Ovary (tissue), 9 donors: ENCODE measurements around the gene MBOAT7. TPM values are rescaled to one million over a fixed set of nuclear protein-coding genes. Genes with fewer than 3 reads are reported as not detected.

ENCODE experiments used
- DNase-seq, 5 donors: peaks; one replicate each; pipeline ENCODE4 v3.0.0-alpha.2; 2019 to 2020
- H3K27ac ChIP-seq, 2 donors: fragments of 200-600 bp; one replicate each; pipeline versions ENCODE4 v1.5.1 to v1.8.0; 2019 to 2022
- H3K27me3 ChIP-seq: fragments of 200-600 bp; one replicate; pipeline ENCODE4 v1.8.0; 2022
- H3K36me3 ChIP-seq: fragments of 200-600 bp; sonication (generic); one replicate; pipeline ENCODE4 v1.5.1; 2019
- H3K4me1 ChIP-seq: one replicate; pipeline ENCODE4 v1.8.1; 2013; ENCODE audit warnings: mild to moderate bottlenecking, moderate library complexity; ENCODE audit not compliant: insufficient read depth
- H3K4me3 ChIP-seq: fragments of 200-600 bp; sonication (generic); one replicate; pipeline ENCODE4 v1.5.1; 2017
- H3K9me3 ChIP-seq, 2 donors: fragments of 200-600 bp in 1 of 2; sonication (generic) in 1 of 2; one replicate each; pipeline versions ENCODE4 v1.5.1 to v1.8.1; 2013 to 2019; ENCODE audit warnings: mild to moderate bottlenecking in 1 of 2, moderate library complexity in 1 of 2
- CTCF ChIP-seq, 3 donors: fragments of 450-650 bp in 2 of 3; fragments of 200-600 bp in 1 of 3; IDR thresholded peaks; one replicate each; pipeline versions ENCODE4 v1.5.1 to v1.8.0; 2016 to 2022; ENCODE audit warnings: antibody characterized with exemption in 3 of 3, mild to moderate bottlenecking in 1 of 3
- EP300 ChIP-seq: sonication (generic); formaldehyde crosslinking; IDR thresholded peaks from one replicate; pipeline ENCODE4 v1.6.1; 2017; ENCODE audit warnings: antibody characterized with exemption
- POLR2A ChIP-seq: fragments of 450-650 bp; IDR thresholded peaks from one replicate; pipeline ENCODE4 v1.6.1; 2017; ENCODE audit warnings: antibody characterized with exemption, mild to moderate bottlenecking, moderate library complexity
- WGBS, 3 donors: extraction: QIAGEN DNeasy Blood & Tissue Kit in 1 of 3; methylation state at CpG; one replicate each; pipeline versions ENCODE4 v1.1.5 to v1.1.7; 2013 to 2017; 5-methylcytosine and 5-hydroxymethylcytosine counted together
- intact Hi-C, 4 donors: fragments of 100-400 bp; cut with DNase I; formaldehyde crosslinking; loops; one replicate each; pipeline versions ENCODE4 v1.11.0 to v1.15.1; 2022 to 2023
- polyA plus RNA-seq, 2 donors: library from polyadenylated mRNA; stranded (reverse); fragments of 200-250 nt in 1 of 2; fragments of 350-450 nt in 1 of 2; fragmentation: Illumina TruSeq in 1 of 2; extraction: RNeasy Lipid Tissue Mini Kit (QIAGEN cat#74804) in 1 of 2; gene quantifications; one replicate each; pipeline ENCODE4 v1.2.3, GENCODE V29; 2013 to 2014
- total RNA-seq, 7 donors: library from RNA; depleted of rRNA in 2 of 7; stranded (reverse); fragments of >200 nt in 2 of 7; fragmentation: NEBNext Ultra II Directional in 3 of 7; extraction: Animal tissue kit (Norgen Biotek cat#: 25700) in 3 of 7; gene quantifications; one replicate each; pipeline versions ENCODE4 v1.1.0 to v1.2.4, GENCODE V29; 2016 to 2023
- donor health status: DM: no; HTN: no; CAD: no; lungs with moderate emphysema.
- donor health status: DM: no; HTN: no; CAD: no.
- donor health status: Bipolar disorder and iron deficiency.
- donor health status: DM: yes; HTN: yes; CAD: no.
- donor health status: DM: no; HTN: no; CAD: no.
- donor health status: DM: yes; HTN: yes; CAD: no.

MBOAT7 gene
- total and polyA plus RNA-seq, 9 donors, result 41.0 to 105 (median 51.5) TPM

DNA sequence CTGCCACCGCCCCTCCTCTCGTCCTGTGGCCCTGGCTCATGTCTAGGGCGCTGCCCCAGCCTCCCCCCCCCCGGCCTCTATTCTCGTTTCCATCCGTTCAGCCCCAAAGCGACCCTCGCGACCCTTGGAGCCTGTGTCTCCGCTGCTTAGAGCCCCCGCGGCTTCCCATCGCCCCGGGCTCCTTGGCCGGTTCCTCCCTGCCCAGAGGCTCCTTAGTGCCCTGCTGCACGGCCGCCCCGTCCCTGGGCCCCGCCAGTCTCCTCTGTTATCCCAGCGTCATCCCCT, 61.0 kb downstream of the MBOAT7 start:
- intact Hi-C loops, result no loop called here
- no peaks in the 10 kb centered on the region for H3K4me1 ChIP-seq
- H3K9me3 ChIP-seq, result no peaks in the 10 kb centered on the region
- TF ChIP-seq POLR2A, result no peak
- H3K27me3 ChIP-seq, result no peaks in the 10 kb centered on the region
- WGBS, 3 donors, result 86 to 88% (median 88%) methylated on average over 20 of the region's 20 CpGs
- H3K4me3 ChIP-seq, result no peak overlapping the region
- DNase-seq, result no peak
- no peak overlapping the region for H3K27ac ChIP-seq
- no peaks in the 10 kb centered on the region for H3K36me3 ChIP-seq

DNA sequence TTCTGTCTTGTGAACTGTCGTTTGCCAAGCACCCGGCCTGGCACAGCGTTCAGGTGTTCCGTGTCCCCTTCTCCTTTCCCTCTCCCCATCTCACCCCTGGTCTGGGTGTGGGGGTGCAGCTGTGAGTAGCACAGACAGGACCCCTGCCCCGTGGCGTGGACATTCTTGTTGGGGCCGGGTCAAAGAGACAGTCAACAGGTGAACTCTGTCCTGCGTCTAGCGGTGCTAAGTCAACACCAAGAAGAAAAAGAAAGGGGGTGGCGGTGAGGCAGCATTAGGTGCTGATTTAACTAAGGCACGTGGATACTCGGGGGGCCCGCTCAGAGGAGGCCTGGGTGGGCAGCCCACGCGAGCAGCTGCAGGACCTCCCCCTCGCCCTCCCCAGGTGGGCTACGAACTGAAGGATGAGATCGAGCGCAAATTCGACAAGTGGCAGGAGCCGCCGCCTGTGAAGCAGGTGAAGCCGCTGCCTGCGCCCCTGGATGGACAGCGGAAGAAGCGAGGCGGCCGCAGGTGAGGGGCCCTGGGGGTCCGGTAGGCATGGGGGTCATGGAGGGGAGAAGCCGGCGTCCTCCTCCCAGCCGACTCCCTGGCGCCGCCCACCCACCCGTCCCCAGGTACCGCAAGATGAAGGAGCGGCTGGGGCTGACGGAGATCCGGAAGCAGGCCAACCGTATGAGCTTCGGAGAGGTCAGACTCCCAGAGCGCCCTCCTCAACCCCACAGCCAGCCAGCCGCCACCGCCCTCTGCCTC, 61.5 kb downstream of the MBOAT7 start:
- H3K9me3 ChIP-seq, result no peaks in the 10 kb centered on the region
- DNase-seq, result no peak
- no peak overlapping the region for H3K27ac ChIP-seq
- no peak for TF ChIP-seq POLR2A
- TF ChIP-seq CTCF (IDR thresholded peaks at IDR 0.05), result no peak
- TF ChIP-seq EP300, result no peak
- intact Hi-C loops, result no loop called here
- H3K4me1 ChIP-seq, result no peaks in the 10 kb centered on the region
- H3K4me3 ChIP-seq, result no peak overlapping the region
- no peaks in the 10 kb centered on the region for H3K27me3 ChIP-seq
- 87 to 94% (median 89%) methylated on average over 44 of the region's 44 CpGs for WGBS, 3 donors
- no peaks in the 10 kb centered on the region for H3K36me3 ChIP-seq

DNA sequence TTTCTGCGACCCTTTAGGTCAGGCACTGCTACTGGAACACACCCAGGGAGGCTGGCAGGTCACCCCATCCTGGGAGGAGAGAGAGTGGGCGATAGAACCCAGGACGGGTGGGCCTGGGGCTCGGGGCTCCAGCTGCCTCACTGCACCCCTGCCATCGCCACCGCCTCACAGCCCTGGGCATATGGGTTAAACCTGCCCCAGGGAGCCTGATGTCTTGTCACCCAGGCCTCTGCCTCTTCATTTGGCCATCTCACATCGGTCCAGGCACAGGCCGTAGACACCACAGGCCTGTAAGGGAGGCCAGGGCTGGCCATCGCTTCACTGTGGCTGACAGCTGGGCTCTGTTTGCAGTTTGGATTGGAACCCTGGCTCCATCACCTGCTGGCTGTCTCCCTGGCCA, 63.7 kb downstream of the MBOAT7 start:
- Histone ChIP-seq H3K9me3 (no peaks in the 10 kb centered on the region), H3K27me3 (no peaks in the 10 kb centered on the region), H3K4me1 (no peaks in the 10 kb centered on the region), H3K4me3 (no peak overlapping the region), H3K36me3 (no peaks in the 10 kb centered on the region), H3K27ac (no peak overlapping the region)
- intact Hi-C loops, result no loop called here
- 83 to 89% (median 86%) methylated on average over 9 of the region's 9 CpGs for WGBS, 3 donors
- TF ChIP-seq CTCF (IDR thresholded peaks at IDR 0.05) (no peak), POLR2A (no peak), EP300 (no peak)
- no peak for DNase-seq

DNA sequence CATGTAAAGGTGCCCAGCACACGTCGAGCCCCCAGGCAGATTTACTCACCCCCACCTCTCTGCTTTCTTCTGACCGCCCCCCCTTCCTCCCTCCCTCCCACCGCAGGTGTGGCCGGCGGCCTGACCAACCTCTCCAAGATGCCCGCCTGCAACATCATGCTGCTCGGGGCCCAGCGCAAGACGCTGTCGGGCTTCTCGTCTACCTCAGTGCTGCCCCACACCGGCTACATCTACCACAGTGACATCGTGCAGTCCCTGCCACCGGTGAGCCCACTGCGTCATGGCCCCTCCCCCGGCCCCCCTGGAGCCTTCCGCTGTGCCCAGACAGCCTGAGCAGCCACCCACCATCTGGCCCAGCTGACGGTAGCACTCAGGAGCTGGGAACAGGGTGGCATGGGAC, 65.0 kb downstream of the MBOAT7 start:
- intact Hi-C loops, result no loop called here
- Histone ChIP-seq H3K4me3 (no peak overlapping the region), H3K27me3 (no peaks in the 10 kb centered on the region), H3K4me1 (no peaks in the 10 kb centered on the region), H3K36me3 (no peaks in the 10 kb centered on the region), H3K27ac (no peak overlapping the region), H3K9me3 (no peaks in the 10 kb centered on the region)
- 87 to 89% (median 89%) methylated on average over 17 to 19 of the region's 19 CpGs for WGBS, 3 donors
- no peak for DNase-seq
- no peak for TF ChIP-seq CTCF (IDR thresholded peaks at IDR 0.05)

GRCh38 chr19:54123682-54124081, 65.7 kb downstream of the MBOAT7 start:
- intact Hi-C loops, result no loop called here
- no peaks in the 10 kb centered on the region for H3K27me3 ChIP-seq
- no peak overlapping the region for H3K27ac ChIP-seq
- H3K9me3 ChIP-seq, result no peaks in the 10 kb centered on the region
- 80 to 88% (median 87%) methylated on average over 14 to 17 of the region's 17 CpGs for WGBS, 3 donors
- no peaks in the 10 kb centered on the region for H3K4me1 ChIP-seq
- no peak for DNase-seq
- no peaks in the 10 kb centered on the region for H3K36me3 ChIP-seq
- no peak overlapping the region for H3K4me3 ChIP-seq
- TF ChIP-seq EP300 (no peak), POLR2A (no peak), CTCF (IDR thresholded peaks at IDR 0.05) (no peak)

Other genes starting within 250 kb of the MBOAT7 start
- under 1 TPM in 4 of 7 donors, not detected in 3; 0.03 to 0.12 (median 0.08) TPM for gene CACNG8, start 226.6 kb downstream of the MBOAT7 start, total RNA-seq
- under 1 TPM; 0.06 to 0.13 TPM for gene CACNG8, start 226.6 kb downstream of the MBOAT7 start, polyA plus RNA-seq
- gene CACNG6, start 197.9 kb downstream of the MBOAT7 start, total RNA-seq, result 1 to 10 TPM in 1 of 7 donors, under 1 TPM in 1, not detected in 5; 0.15 to 3.2 TPM
- not detected for gene CACNG6, start 197.9 kb downstream of the MBOAT7 start, polyA plus RNA-seq
- gene VSTM1, start 125.7 kb downstream of the MBOAT7 start, total RNA-seq, result not detected
- gene VSTM1, start 125.7 kb downstream of the MBOAT7 start, polyA plus RNA-seq, result not detected
- not detected for gene TARM1, start 108.2 kb downstream of the MBOAT7 start, total RNA-seq
- not detected for gene TARM1, start 108.2 kb downstream of the MBOAT7 start, polyA plus RNA-seq
- 1 to 10 TPM; 1.4 to 3.8 (median 2.1) TPM for gene OSCAR, start 88.8 kb downstream of the MBOAT7 start, total RNA-seq
- gene OSCAR, start 88.8 kb downstream of the MBOAT7 start, polyA plus RNA-seq, result 1 to 10 TPM; 1.1 to 1.4 TPM
- 100 to 1,000 TPM in 3 of 7 donors, 10 to 100 TPM in 3, 1 to 10 TPM in 1; 6.2 to 110 (median 82.1) TPM for gene NDUFA3, start 86.7 kb downstream of the MBOAT7 start, total RNA-seq
- gene NDUFA3, start 86.7 kb downstream of the MBOAT7 start, polyA plus RNA-seq, result 100 to 1,000 TPM in 1 of 2 donors, 10 to 100 TPM in 1; 58.3 to 110 TPM
- gene TFPT, start 73.9 kb downstream of the MBOAT7 start, total RNA-seq, result 10 to 100 TPM in 6 of 7 donors, 1 to 10 TPM in 1; 7.6 to 18.3 (median 12.8) TPM
- gene TFPT, start 73.9 kb downstream of the MBOAT7 start, polyA plus RNA-seq, result 10 to 100 TPM in 1 of 2 donors, 1 to 10 TPM in 1; 2.4 to 14.1 TPM
- 10 to 100 TPM; 30.0 to 59.5 (median 48.8) TPM for gene PRPF31, start 73.8 kb downstream of the MBOAT7 start, total RNA-seq
- 10 to 100 TPM; 51.1 to 62.2 TPM for gene PRPF31, start 73.8 kb downstream of the MBOAT7 start, polyA plus RNA-seq
- gene CNOT3, start 51.8 kb downstream of the MBOAT7 start, total RNA-seq, result 10 to 100 TPM; 14.4 to 44.8 (median 41.6) TPM
- 10 to 100 TPM; 30.9 to 65.6 TPM for gene CNOT3, start 51.8 kb downstream of the MBOAT7 start, polyA plus RNA-seq
- 10 to 100 TPM in 1 of 7 donors, 1 to 10 TPM in 6; 6.4 to 11.1 (median 8.5) TPM for gene LENG1, start 29.9 kb downstream of the MBOAT7 start, total RNA-seq
- 10 to 100 TPM in 1 of 2 donors, 1 to 10 TPM in 1; 5.2 to 14.0 TPM for gene LENG1, start 29.9 kb downstream of the MBOAT7 start, polyA plus RNA-seq
- 100 to 1,000 TPM in 1 of 7 donors, 10 to 100 TPM in 1, 1 to 10 TPM in 3, under 1 TPM in 2; 0.45 to 103 (median 6.5) TPM for gene TMC4, start 16.4 kb downstream of the MBOAT7 start, total RNA-seq
- gene TMC4, start 16.4 kb downstream of the MBOAT7 start, polyA plus RNA-seq, result under 1 TPM; 0.79 to 0.87 TPM
- 10 to 100 TPM; 47.3 to 98.8 (median 56.2) TPM for gene TSEN34, start 1.7 kb upstream of the MBOAT7 start, total RNA-seq
- 10 to 100 TPM; 12.5 to 71.9 TPM for gene TSEN34, start 1.7 kb upstream of the MBOAT7 start, polyA plus RNA-seq
- gene RPS9, start 11.3 kb upstream of the MBOAT7 start, total RNA-seq, result 1,000 to 10,000 TPM; 2,142 to 5,150 (median 2,841) TPM
- gene RPS9, start 11.3 kb upstream of the MBOAT7 start, polyA plus RNA-seq, result 1,000 to 10,000 TPM in 1 of 2 donors, 100 to 1,000 TPM in 1; 386 to 6,488 TPM
- gene LILRB3, start 33.4 kb upstream of the MBOAT7 start, total RNA-seq, result 1 to 10 TPM in 6 of 7 donors, under 1 TPM in 1; 0.31 to 5.5 (median 2.5) TPM
- gene LILRB3, start 33.4 kb upstream of the MBOAT7 start, polyA plus RNA-seq, result 1 to 10 TPM; 1.7 to 4.9 TPM
- 1 to 10 TPM in 6 of 7 donors, under 1 TPM in 1; 0.69 to 2.7 (median 1.2) TPM for gene LILRA6, start 53.2 kb upstream of the MBOAT7 start, total RNA-seq
- 1 to 10 TPM in 1 of 2 donors, under 1 TPM in 1; 0.61 to 1.7 TPM for gene LILRA6, start 53.2 kb upstream of the MBOAT7 start, polyA plus RNA-seq
- 1 to 10 TPM; 2.0 to 9.1 (median 3.1) TPM for gene LILRB5, start 67.7 kb upstream of the MBOAT7 start, total RNA-seq
- gene LILRB5, start 67.7 kb upstream of the MBOAT7 start, polyA plus RNA-seq, result 10 to 100 TPM in 1 of 2 donors, 1 to 10 TPM in 1; 1.8 to 10.6 TPM
- gene LILRB2, start 91.5 kb upstream of the MBOAT7 start, total RNA-seq, result 10 to 100 TPM in 1 of 7 donors, 1 to 10 TPM in 5, under 1 TPM in 1; 0.24 to 15.1 (median 2.1) TPM
- 1 to 10 TPM; 1.3 to 2.6 TPM for gene LILRB2, start 91.5 kb upstream of the MBOAT7 start, polyA plus RNA-seq
- gene LILRA5, start 123.6 kb upstream of the MBOAT7 start, total RNA-seq, result 1 to 10 TPM in 2 of 7 donors, under 1 TPM in 4, not detected in 1; 0.33 to 4.6 (median 0.62) TPM
- gene LILRA5, start 123.6 kb upstream of the MBOAT7 start, polyA plus RNA-seq, result 1 to 10 TPM in 1 of 2 donors, under 1 TPM in 1; 0.91 to 1.0 TPM
- under 1 TPM in 2 of 7 donors, not detected in 5; 0.17 to 0.67 TPM for gene LILRA4, start 149.6 kb upstream of the MBOAT7 start, total RNA-seq
- under 1 TPM in 1 of 2 donors, not detected in 1; 0.33 TPM for gene LILRA4, start 149.6 kb upstream of the MBOAT7 start, polyA plus RNA-seq
- 10 to 100 TPM in 2 of 7 donors, 1 to 10 TPM in 5; 4.7 to 22.2 (median 6.9) TPM for gene LAIR1, start 175.4 kb upstream of the MBOAT7 start, total RNA-seq
- 10 to 100 TPM in 1 of 2 donors, 1 to 10 TPM in 1; 4.9 to 21.2 TPM for gene LAIR1, start 175.4 kb upstream of the MBOAT7 start, polyA plus RNA-seq
- gene TTYH1, start 225.9 kb upstream of the MBOAT7 start, total RNA-seq, result 10 to 100 TPM in 1 of 7 donors, 1 to 10 TPM in 5, under 1 TPM in 1; 0.95 to 34.2 (median 7.5) TPM
- 1 to 10 TPM in 1 of 2 donors, under 1 TPM in 1; 0.25 to 1.3 TPM for gene TTYH1, start 225.9 kb upstream of the MBOAT7 start, polyA plus RNA-seq